H1 (cell line): ENCODE measurements around the gene TNPO3. TPM values are rescaled to one million over a fixed set of nuclear protein-coding genes. Genes with fewer than 3 reads are reported as not detected.

Experiments used
- CTCF ChIA-PET: fragments of 300-600 bp; sonication (Branson Sonifier 250); formaldehyde crosslinking; loops from one replicate; lab custom pipeline; 2021; ENCODE audit not compliant: partially characterized antibody; lab: Charles Lee
- POLR2A ChIA-PET: fragments of 300-600 bp; sonication (Branson Sonifier 250); formaldehyde crosslinking; loops from one replicate; lab custom pipeline; 2021; ENCODE audit warnings: inconsistent platforms; ENCODE audit not compliant: partially characterized antibody; lab: Charles Lee
- DNase-seq, 2 experiments: peaks; one replicate each; pipeline versions ENCODE4 v3.0.0 to v3.0.0-alpha.2; 2010 to 2022; ENCODE audit warnings: low spot score in 2 of 2, low read depth in 1 of 2, mixed read lengths in 1 of 2
- FAIRE-seq: peaks from 2 replicates; lab custom pipeline; 2011; peaks lifted over from hg19 to GRCh38; lab: Jason Lieb, UNC
- H2AFZ ChIP-seq: 2 replicates; pipeline ENCODE4 v1.8.1; 2012; ENCODE audit warnings: low read length, inconsistent platforms
- H2AK5ac ChIP-seq: 2 replicates; pipeline ENCODE4 v1.6.1; 2013; ENCODE audit warnings: low read depth, low read length
- H2BK120ac ChIP-seq: replicated peaks from 2 replicates; pipeline ENCODE3; 2013; ENCODE audit warnings: low read depth, low read length, inconsistent platforms
- H2BK12ac ChIP-seq: 2 replicates; pipeline ENCODE4 v1.6.1; 2013; ENCODE audit warnings: low read depth, low read length
- H2BK15ac ChIP-seq: 2 replicates; pipeline ENCODE4 v1.6.1; 2013; ENCODE audit warnings: low read length
- H2BK20ac ChIP-seq: 2 replicates; pipeline ENCODE4 v1.6.1; 2013; ENCODE audit warnings: low read length
- H2BK5ac ChIP-seq: 2 replicates; pipeline ENCODE4 v1.6.1; 2013; ENCODE audit warnings: low read depth, low read length
- H3K14ac ChIP-seq: 2 replicates; pipeline ENCODE4 v1.6.1; 2013; ENCODE audit warnings: inconsistent platforms; ENCODE audit not compliant: insufficient read length
- H3K18ac ChIP-seq: 2 replicates; pipeline ENCODE4 v1.6.1; 2013; ENCODE audit warnings: low read length; ENCODE audit errors: extremely low read depth
- H3K23ac ChIP-seq: 2 replicates; pipeline ENCODE4 v1.6.1; 2013; ENCODE audit warnings: inconsistent platforms; ENCODE audit not compliant: insufficient read length
- H3K23me2 ChIP-seq: 2 replicates; pipeline ENCODE4 v1.6.1; 2013; ENCODE audit warnings: low read depth, low read length
- H3K27ac ChIP-seq: 2 replicates; pipeline ENCODE4 v1.6.1; 2011; ENCODE audit warnings: low read depth, low read length, inconsistent platforms
- H3K27me3 ChIP-seq, 4 experiments: replicated peaks in 1 of 4; 1 replicate in 1 of 4; 2 replicates in 3 of 4; pipeline versions ENCODE4 v1.6.1 to v1.8.1; 2011 to 2013; ENCODE audit warnings: low read length in 3 of 4, mild to moderate bottlenecking in 3 of 4, inconsistent platforms in 2 of 4, mixed read lengths in 2 of 4, moderate library complexity in 1 of 4; ENCODE audit not compliant: control insufficient read depth in 3 of 4, insufficient read depth in 3 of 4; ENCODE audit errors: extremely low read depth in 1 of 4
- H3K36me3 ChIP-seq, 4 experiments: 2 replicates each; pipeline versions ENCODE4 v1.6.1 to v1.8.1; 2011 to 2013; ENCODE audit warnings: mild to moderate bottlenecking in 4 of 4, low read length in 3 of 4, moderate library complexity in 2 of 4, control low read depth in 1 of 4, inconsistent platforms in 1 of 4; ENCODE audit not compliant: insufficient read depth in 4 of 4, control insufficient read depth in 2 of 4
- H3K4ac ChIP-seq: replicated peaks from 2 replicates; pipeline ENCODE3; 2013; ENCODE audit warnings: low read length, low read depth, mixed read lengths, inconsistent platforms; ENCODE audit not compliant: insufficient read length
- H3K4me1 ChIP-seq, 4 experiments: replicated peaks in 1 of 4; 1 replicate in 1 of 4; 2 replicates in 3 of 4; pipeline versions ENCODE4 v1.6.1 to v1.8.1; 2011 to 2013; ENCODE audit warnings: low read length in 3 of 4, inconsistent platforms in 2 of 4, mixed read lengths in 1 of 4; ENCODE audit not compliant: insufficient read depth in 4 of 4, control insufficient read depth in 3 of 4
- H3K4me2 ChIP-seq, 2 experiments: 2 replicates each; pipeline versions ENCODE4 v1.6.1 to v1.8.1; 2011 to 2013; ENCODE audit warnings: low read depth in 2 of 2, low read length in 2 of 2, control low read depth in 1 of 2, inconsistent platforms in 1 of 2, mild to moderate bottlenecking in 1 of 2; ENCODE audit not compliant: insufficient read depth in 1 of 2
- H3K4me3 ChIP-seq, 4 experiments: fragments of 200-600, 300-600 bp in 1 of 4; sonication (generic), shearing (Covaris generic), sonication (Bioruptor Twin) in 1 of 4; 2 replicates each; pipeline versions ENCODE4 v1.5.1 to v1.8.1; 2011 to 2016; ENCODE audit warnings: low read length in 4 of 4, low read depth in 3 of 4, control low read depth in 2 of 4, inconsistent platforms in 2 of 4, mild to moderate bottlenecking in 2 of 4, mixed read lengths in 1 of 4, moderate library complexity in 1 of 4; ENCODE audit not compliant: insufficient read depth in 2 of 4; ENCODE audit errors: extremely low read depth in 1 of 4
- H3K56ac ChIP-seq: replicated peaks from 2 replicates; pipeline ENCODE3; 2013; ENCODE audit warnings: low read depth, mild to moderate bottlenecking, mixed read lengths, low read length, inconsistent platforms; ENCODE audit not compliant: insufficient read length
- H3K79me1 ChIP-seq: 2 replicates; pipeline ENCODE4 v1.6.1; 2013; ENCODE audit warnings: low read depth, low read length, control low read depth
- H3K79me2 ChIP-seq, 2 experiments: 2 replicates each; pipeline versions ENCODE4 v1.6.1 to v1.8.1; 2012 to 2013; ENCODE audit warnings: low read length in 2 of 2, mild to moderate bottlenecking in 2 of 2, inconsistent platforms in 1 of 2; ENCODE audit not compliant: insufficient read depth in 2 of 2, control insufficient read depth in 1 of 2
- H3K9ac ChIP-seq, 4 experiments: replicated peaks in 1 of 4; 1 replicate in 1 of 4; 2 replicates in 3 of 4; pipeline versions ENCODE4 v1.6.1 to v1.8.1; 2011 to 2013; ENCODE audit warnings: low read depth in 3 of 4, low read length in 3 of 4, control low read depth in 2 of 4, mild to moderate bottlenecking in 2 of 4, moderate library complexity in 2 of 4, inconsistent platforms in 1 of 4; ENCODE audit errors: extremely low read depth in 1 of 4
- H3K9me3 ChIP-seq, 2 experiments: 2 replicates each; pipeline versions ENCODE4 v1.6.1 to v1.8.1; 2012 to 2013; ENCODE audit warnings: mild to moderate bottlenecking in 2 of 2, moderate library complexity in 2 of 2, control low read depth in 1 of 2, inconsistent platforms in 1 of 2, low read depth in 1 of 2, low read length in 1 of 2, mixed read lengths in 1 of 2; ENCODE audit not compliant: insufficient read depth in 2 of 2
- H4K20me1 ChIP-seq, 2 experiments: replicated peaks in 1 of 2; 2 replicates each; pipeline versions ENCODE3 to v1.8.1; 2011 to 2013; ENCODE audit warnings: inconsistent platforms in 2 of 2, low read length in 2 of 2, mild to moderate bottlenecking in 1 of 2; ENCODE audit not compliant: insufficient read depth in 2 of 2, control insufficient read depth in 1 of 2
- H4K5ac ChIP-seq: 2 replicates; pipeline ENCODE4 v1.6.1; 2013; ENCODE audit warnings: low read length, low read depth, mixed read lengths, inconsistent platforms; ENCODE audit not compliant: insufficient read length
- H4K8ac ChIP-seq: 2 replicates; pipeline ENCODE4 v1.8.0; 2013; ENCODE audit warnings: mild to moderate bottlenecking, moderate library complexity, low read length, inconsistent platforms; ENCODE audit not compliant: insufficient read depth; ENCODE audit errors: extremely low read depth
- H4K91ac ChIP-seq: replicated peaks from 2 replicates; pipeline ENCODE3; 2013; ENCODE audit warnings: low read length, mixed read lengths, inconsistent platforms; ENCODE audit not compliant: insufficient read length
- BACH1 ChIP-seq: IDR thresholded peaks from 2 replicates; pipeline ENCODE4 v1.6.1; 2012; ENCODE audit warnings: low read length, improper control_type of control experiment
- CHD2 ChIP-seq: IDR thresholded peaks from 2 replicates; pipeline ENCODE4 v1.6.1; 2012; ENCODE audit warnings: low read length, improper control_type of control experiment
- JUN ChIP-seq: IDR thresholded peaks from 2 replicates; pipeline ENCODE4 v1.6.1; 2011; ENCODE audit warnings: low read depth, mild to moderate bottlenecking, improper control_type of control experiment, low read length
- JUND ChIP-seq: IDR thresholded peaks from 2 replicates; pipeline ENCODE4 v1.6.1; 2011; ENCODE audit warnings: mild to moderate bottlenecking, improper control_type of control experiment, low read length
- KDM4A ChIP-seq: IDR thresholded peaks from one replicate; pipeline ENCODE4 v1.7.1; 2012; ENCODE audit warnings: low read depth, mild to moderate bottlenecking, moderate library complexity, low read length, inconsistent platforms; ENCODE audit not compliant: severe bottlenecking
- NANOG ChIP-seq: IDR thresholded peaks from 2 replicates; pipeline ENCODE4 v1.6.1; 2011; ENCODE audit warnings: low read length, low read depth, mild to moderate bottlenecking, inconsistent platforms; ENCODE audit not compliant: insufficient read depth, poor library complexity, severe bottlenecking
- RAD21 ChIP-seq, 2 experiments: IDR thresholded peaks in 1 of 2; conservative IDR thresholded peaks in 1 of 2; 2 replicates each; pipeline ENCODE4 v1.6.1; 2011; ENCODE audit warnings: low read depth in 2 of 2, low read length in 2 of 2, improper control_type of control experiment in 1 of 2, inconsistent platforms in 1 of 2, mild to moderate bottlenecking in 1 of 2, moderate library complexity in 1 of 2
- RFX5 ChIP-seq: IDR thresholded peaks from 2 replicates; pipeline ENCODE4 v1.6.1; 2011; ENCODE audit warnings: low read depth, low read length, improper control_type of control experiment, borderline replicate concordance
- RNF2 ChIP-seq: fragments of 200-900, 300-1000 bp; sonication (generic); IDR thresholded peaks from 2 replicates; pipeline ENCODE4 v1.7.1; 2016; ENCODE audit warnings: borderline replicate concordance, low read depth, mild to moderate bottlenecking, antibody characterized with exemption, low read length; ENCODE audit not compliant: poor library complexity, severe bottlenecking; ENCODE audit errors: missing control alignments
- SIN3A ChIP-seq, 2 experiments: IDR thresholded peaks in 1 of 2; conservative IDR thresholded peaks in 1 of 2; 2 replicates each; pipeline ENCODE4 v1.6.1; 2011 to 2012; ENCODE audit warnings: low read length in 2 of 2, improper control_type of control experiment in 1 of 2, low read depth in 1 of 2, mild to moderate bottlenecking in 1 of 2
- SRF ChIP-seq: IDR thresholded peaks from 2 replicates; pipeline ENCODE4 v1.6.1; 2011; ENCODE audit warnings: mild to moderate bottlenecking, low read depth, low read length, moderate library complexity
- WGBS, 2 experiments: shearing (Covaris generic) in 1 of 2; methylation state at CpG; one replicate each; pipeline versions ENCODE4 v1.1.6 to v1.1.7; 2013 to 2015; ENCODE audit warnings: low lambda C conversion rate in 2 of 2, mixed read lengths in 2 of 2, inconsistent platforms in 1 of 2, low coverage in 1 of 2, missing lambda C conversion rate in 1 of 2; ENCODE audit not compliant: insufficient replicate concordance in 2 of 2, insufficient coverage in 1 of 2, insufficient read length in 1 of 2; ENCODE audit errors: extremely low coverage in 1 of 2, missing lambda C conversion rate in 1 of 2; 5-methylcytosine and 5-hydroxymethylcytosine counted together
- polyA plus RNA-seq, 7 experiments: library from polyadenylated mRNA; depleted of rRNA in 3 of 7; stranded (reverse) in 5 of 7; unstranded in 2 of 7; fragments of >200 nt in 5 of 7; fragments of 200-250 nt in 2 of 7; gene quantifications; 1 replicate in 5 of 7; 2 replicates in 1 of 7; 4 replicates in 1 of 7; pipeline versions ENCODE4 v1.2.1 to v1.2.3, GENCODE V29; 2011 to 2013; ENCODE audit warnings: missing spikeins in 2 of 7, mixed read lengths in 2 of 7
- total RNA-seq: library from RNA; stranded (reverse); fragmentation: NEBNext Ultra II Directional; extraction: Animal tissue kit (Norgen Biotek cat#: 25700); gene quantifications from 2 replicates; pipeline ENCODE4 v1.2.1, GENCODE V29; 2021
- TF ChIP-seq, protein P1 (sequence below): IDR thresholded peaks from 2 replicates; pipeline ENCODE4 v1.6.1; 2012; ENCODE audit warnings: inconsistent platforms

TNPO3 gene
- total and polyA plus RNA-seq, 2 of the 8 experiments (the other 6 are each of a cell fraction or from before 2014, with no cell fraction given): 67.6 to 99.2 TPM

DNA sequence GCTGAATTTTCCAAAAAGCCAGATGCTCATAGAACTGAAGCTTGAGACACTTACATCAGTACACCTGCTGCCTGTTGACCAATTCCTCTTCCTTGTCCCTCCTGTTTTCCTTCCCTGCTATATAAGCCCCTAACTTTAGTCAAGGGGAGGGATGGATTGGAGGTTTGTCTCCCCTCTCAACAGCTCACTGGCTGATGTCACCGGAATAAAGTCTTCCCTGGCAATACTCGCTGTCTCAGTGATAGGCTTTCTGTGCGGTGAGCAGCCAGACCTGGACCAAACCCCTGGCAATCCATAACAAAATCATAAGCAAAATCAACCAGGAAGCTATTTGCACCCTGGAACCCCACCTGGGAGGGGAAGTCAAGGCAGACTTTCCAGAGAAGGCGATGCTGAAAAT lies 118.1 kb downstream of the TNPO3 start:
- FAIRE-seq: no peak
- Histone ChIP-seq H4K20me1 (peaks cover 0 to 3% of the 10 kb centered on the region in 2 experiments), H3K36me3 (no peaks in the 10 kb centered on the region), H4K5ac (no peak overlapping the region), H3K56ac (no peak overlapping the region), H2BK12ac (no peak overlapping the region), H3K4me2 (peak overlapping the region in 1 of 2 experiments; percentile 66; a peak in 1 of 4 replicates), H3K9me3 (no peaks in the 10 kb centered on the region), H2BK15ac (no peak overlapping the region), H3K79me1 (no peaks in the 10 kb centered on the region), H3K18ac (no peak overlapping the region), H4K91ac (no peak overlapping the region), H2AK5ac (no peak overlapping the region), H2BK120ac (no peak overlapping the region), H3K4ac (no peak overlapping the region), H3K79me2 (no peaks in the 10 kb centered on the region), H3K27me3 (peaks cover 24 to 60% (median 41%) of the 10 kb centered on the region in 4 experiments), H3K4me1 (peaks cover 0 to 7% (median 5%) of the 10 kb centered on the region in 4 experiments; a peak in 3 of 7 replicates), H3K9ac (no peak overlapping the region), H3K23me2 (peaks cover 14% of the 10 kb centered on the region; the same call in 1 of the 2 replicates), H3K4me3 (no peak overlapping the region), H2AFZ (no peak overlapping the region), H3K27ac (no peak overlapping the region), H3K14ac (no peak overlapping the region), H4K8ac (no peak overlapping the region), H3K23ac (no peak overlapping the region), H2BK5ac (no peak overlapping the region), H2BK20ac (no peak overlapping the region; the same call in 1 of the 2 replicates)
- POLR2A ChIA-PET: interaction anchor here (1.1 to 1.6 kb wide), 2 partner anchors 9 to 11 kb away, joined by 3 to 7 read pairs; no protein-coding TSS in a partner anchor
- CTCF ChIA-PET: interaction anchor here (0.6 to 2.1 kb wide), 5 partner anchors 10 to 273 kb away, joined by 3 to 15 read pairs (median 3); no protein-coding TSS in a partner anchor
- 91% methylated on average over 4 of the region's 4 CpGs; no CpG with 5 or more reads in 1 of the 2 experiments for whole genome bisulfite sequencing, 2 experiments
- no peak for DNase-seq
- no peak for TF ChIP-seq JUND
- TF ChIP-seq BACH1: no peak
- TF ChIP-seq SRF: no peak
- TF ChIP-seq, protein P1, sequence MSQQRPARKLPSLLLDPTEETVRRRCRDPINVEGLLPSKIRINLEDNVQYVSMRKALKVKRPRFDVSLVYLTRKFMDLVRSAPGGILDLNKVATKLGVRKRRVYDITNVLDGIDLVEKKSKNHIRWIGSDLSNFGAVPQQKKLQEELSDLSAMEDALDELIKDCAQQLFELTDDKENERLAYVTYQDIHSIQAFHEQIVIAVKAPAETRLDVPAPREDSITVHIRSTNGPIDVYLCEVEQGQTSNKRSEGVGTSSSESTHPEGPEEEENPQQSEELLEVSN: no peak
- no peak for TF ChIP-seq JUN
- TF ChIP-seq RFX5: no peak
- no peak for TF ChIP-seq RNF2
- no peak for TF ChIP-seq KDM4A
- no peak for TF ChIP-seq RAD21 (IDR thresholded peaks at IDR 0.05 in 1 of 2, conservative IDR thresholded peaks at IDR 0.05 in 1 of 2; ENCODE audit: low read depth in 2 of 2, low read length in 2 of 2)
- no peak for TF ChIP-seq CHD2
- no peak for TF ChIP-seq NANOG
- no peak for TF ChIP-seq SIN3A (conservative IDR thresholded peaks at IDR 0.05 in 1 of 2, IDR thresholded peaks at IDR 0.05 in 1 of 2; ENCODE audit: low read depth in 1 of 2, low read length in 2 of 2)
